H9 (cell line): Measurements from ENCODE around the gene RDM1. TPM values are rescaled to one million over a fixed set of nuclear protein-coding genes. Genes with fewer than 3 reads are reported as not detected.

Experiments
- DNase-seq: peaks from one replicate; pipeline ENCODE4 v3.0.0-alpha.2; 2017
- H2AFZ ChIP-seq: one replicate; pipeline ENCODE4 v1.6.1; 2013; ENCODE audit warnings: mild to moderate bottlenecking, low read length, control low read depth, moderate library complexity
- H2AK5ac ChIP-seq: 2 replicates; pipeline ENCODE4 v1.6.1; 2013; ENCODE audit warnings: low read length, control low read depth, mixed read lengths; ENCODE audit not compliant: insufficient read length
- H2BK120ac ChIP-seq: one replicate; pipeline ENCODE4 v1.6.1; 2013; ENCODE audit warnings: low read depth, mild to moderate bottlenecking, low read length, control low read depth, inconsistent platforms; ENCODE audit not compliant: poor library complexity, severe bottlenecking
- H2BK12ac ChIP-seq: 2 replicates; pipeline ENCODE4 v1.6.1; 2013; ENCODE audit warnings: low read length, control low read depth, mixed read lengths, low read depth; ENCODE audit not compliant: insufficient read length
- H2BK15ac ChIP-seq: 2 replicates; pipeline ENCODE4 v1.6.1; 2013; ENCODE audit warnings: low read depth, low read length, control low read depth
- H2BK20ac ChIP-seq: one replicate; pipeline ENCODE4 v1.6.1; 2013; ENCODE audit warnings: low read depth, mild to moderate bottlenecking, low read length, control low read depth, inconsistent platforms; ENCODE audit not compliant: poor library complexity, severe bottlenecking
- H2BK5ac ChIP-seq: 2 replicates; pipeline ENCODE4 v1.6.1; 2013; ENCODE audit warnings: low read length, control low read depth, mixed read lengths; ENCODE audit not compliant: insufficient read length
- H3K14ac ChIP-seq: 2 replicates; pipeline ENCODE4 v1.6.1; 2013; ENCODE audit warnings: low read length, control low read depth; ENCODE audit not compliant: insufficient read depth
- H3K18ac ChIP-seq: 2 replicates; pipeline ENCODE4 v1.6.1; 2013; ENCODE audit warnings: low read depth, mild to moderate bottlenecking, mixed read lengths, low read length, control low read depth; ENCODE audit not compliant: insufficient read length
- H3K23ac ChIP-seq: 2 replicates; pipeline ENCODE4 v1.6.1; 2013; ENCODE audit warnings: low read length, control low read depth, mixed read lengths, low read depth; ENCODE audit not compliant: insufficient read length
- H3K23me2 ChIP-seq: 2 replicates; pipeline ENCODE4 v1.6.1; 2013; ENCODE audit warnings: low read depth, mild to moderate bottlenecking, mixed read lengths, low read length, control low read depth; ENCODE audit not compliant: insufficient read length, poor library complexity, severe bottlenecking
- H3K27ac ChIP-seq: 2 replicates; pipeline ENCODE4 v1.5.1; 2013; ENCODE audit warnings: low read length, control low read depth, mixed read lengths, low read depth; ENCODE audit not compliant: insufficient read length
- H3K27me3 ChIP-seq: 2 replicates; pipeline ENCODE4 v1.6.1; 2013; ENCODE audit warnings: low read length, control low read depth, inconsistent platforms; ENCODE audit not compliant: insufficient read depth
- H3K4ac ChIP-seq: 2 replicates; pipeline ENCODE4 v1.6.1; 2013; ENCODE audit warnings: low read depth, mild to moderate bottlenecking, control low read depth, inconsistent platforms, low read length, moderate library complexity
- H3K4me1 ChIP-seq: 2 replicates; pipeline ENCODE4 v1.6.1; 2013; ENCODE audit warnings: low read length, control low read depth, inconsistent platforms; ENCODE audit not compliant: insufficient read depth
- H3K4me2 ChIP-seq: 2 replicates; pipeline ENCODE4 v1.6.1; 2013; ENCODE audit warnings: low read length, control low read depth, mixed read lengths; ENCODE audit not compliant: insufficient read length, insufficient read depth
- H3K56ac ChIP-seq: 2 replicates; pipeline ENCODE4 v1.6.1; 2013; ENCODE audit warnings: low read depth, mild to moderate bottlenecking, mixed read lengths, low read length, control low read depth; ENCODE audit not compliant: insufficient read length
- H3K79me1 ChIP-seq: 2 replicates; pipeline ENCODE4 v1.6.1; 2013; ENCODE audit warnings: low read depth, mild to moderate bottlenecking, moderate library complexity, low read length, control low read depth, inconsistent platforms; ENCODE audit not compliant: insufficient read depth, poor library complexity, severe bottlenecking
- H3K79me2 ChIP-seq: 2 replicates; pipeline ENCODE4 v1.6.1; 2013; ENCODE audit warnings: low read length, control low read depth, inconsistent platforms; ENCODE audit not compliant: insufficient read depth
- H3K9ac ChIP-seq: 2 replicates; pipeline ENCODE4 v1.6.1; 2013; ENCODE audit warnings: low read length, control low read depth, mixed read lengths; ENCODE audit not compliant: insufficient read length; ENCODE audit errors: extremely low read depth
- H3K9me3 ChIP-seq: one replicate; pipeline ENCODE4 v1.6.1; 2013; ENCODE audit warnings: low read depth, low read length, inconsistent platforms; ENCODE audit not compliant: control insufficient read depth
- H3T11ph ChIP-seq: one replicate; pipeline ENCODE4 v1.6.1; 2013; ENCODE audit warnings: mild to moderate bottlenecking, low read length, control low read depth, inconsistent platforms
- H4K20me1 ChIP-seq: one replicate; pipeline ENCODE4 v1.6.1; 2013; ENCODE audit not compliant: control insufficient read depth, insufficient read length, insufficient read depth
- H4K5ac ChIP-seq: 2 replicates; pipeline ENCODE4 v1.6.1; 2013; ENCODE audit warnings: low read depth, mild to moderate bottlenecking, mixed read lengths, low read length, control low read depth; ENCODE audit not compliant: insufficient read length
- H4K8ac ChIP-seq: replicated peaks from 2 replicates; pipeline ENCODE4 v1.6.1; 2013; ENCODE audit warnings: low read length, control low read depth, mixed read lengths, low read depth; ENCODE audit not compliant: insufficient read length
- H4K91ac ChIP-seq: 2 replicates; pipeline ENCODE4 v1.6.1; 2013; ENCODE audit warnings: low read depth, mild to moderate bottlenecking, moderate library complexity, mixed read lengths, low read length, control low read depth; ENCODE audit not compliant: insufficient read length
- H3K27ac Mint-ChIP-seq, 3 experiments: 2 replicates in 2 of 3; 3 replicates in 1 of 3; pipeline ENCODE4 v1.8.0; 2020 to 2021; ENCODE audit warnings: mixed read lengths in 3 of 3, mild to moderate bottlenecking in 1 of 3, moderate library complexity in 1 of 3
- H3K27me3 Mint-ChIP-seq: 2 replicates; pipeline ENCODE4 v1.8.0; 2021; ENCODE audit warnings: low read depth, mild to moderate bottlenecking, moderate library complexity, mixed read lengths
- H3K36me3 Mint-ChIP-seq, 3 experiments: 2 replicates in 2 of 3; 3 replicates in 1 of 3; pipeline ENCODE4 v1.8.0; 2020 to 2021; ENCODE audit warnings: low read depth in 3 of 3, mixed read lengths in 3 of 3; ENCODE audit not compliant: insufficient read depth in 1 of 3
- H3K4me1 Mint-ChIP-seq, 2 experiments: 2 replicates each; pipeline ENCODE4 v1.8.0; 2020; ENCODE audit warnings: mixed read lengths in 2 of 2
- H3K4me3 Mint-ChIP-seq, 2 experiments: 2 replicates in 1 of 2; 3 replicates in 1 of 2; pipeline ENCODE4 v1.8.0; 2020 to 2021; ENCODE audit warnings: mild to moderate bottlenecking in 2 of 2, mixed read lengths in 2 of 2, moderate library complexity in 1 of 2
- H3K9me3 Mint-ChIP-seq, 2 experiments: 2 replicates in 1 of 2; 3 replicates in 1 of 2; pipeline ENCODE4 v1.8.0; 2020; ENCODE audit warnings: mild to moderate bottlenecking in 2 of 2, mixed read lengths in 2 of 2, moderate library complexity in 1 of 2
- WGBS: extraction: QIAGEN DNeasy Blood & Tissue Kit; methylation state at CpG from one replicate; pipeline ENCODE4 v1.1.7; 2013; ENCODE audit warnings: missing lambda C conversion rate, low lambda C conversion rate, mixed read lengths; ENCODE audit not compliant: insufficient read length; ENCODE audit errors: extremely low coverage; 5-methylcytosine and 5-hydroxymethylcytosine counted together
- total RNA-seq: library from RNA; stranded (reverse); gene quantifications from 2 replicates; pipeline ENCODE4 v1.2.1, GENCODE V29; 2021
- TF ChIP-seq, protein P1 (sequence below): fragments of 200-600 bp; sonication (generic); conservative IDR thresholded peaks from 3 replicates; pipeline ENCODE4 v1.8.0; 2021; ENCODE audit warnings: antibody characterized with exemption, mild to moderate bottlenecking

Gene RDM1
- total RNA-seq, 1 experiment from 2014 or later = 9.0 TPM

DNA sequence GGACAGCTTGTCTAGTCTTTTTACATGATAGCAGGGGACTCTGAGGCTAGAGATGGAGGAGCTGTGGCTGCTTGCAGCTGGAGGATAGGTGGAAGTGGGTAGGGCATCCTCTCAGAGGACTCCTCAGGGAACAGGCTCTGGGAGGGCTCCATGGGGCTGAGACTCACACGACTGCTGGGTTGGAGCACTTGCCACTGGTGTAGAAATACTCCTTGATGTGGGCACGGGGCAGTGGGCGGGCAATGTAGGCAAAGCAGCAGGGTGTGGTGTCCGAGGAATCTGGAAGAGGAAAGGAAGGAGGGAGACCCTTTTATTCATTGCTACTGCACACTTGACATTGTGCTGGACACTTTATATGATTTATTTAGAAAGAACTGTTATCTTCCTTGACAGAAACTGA is 52.2 kb downstream of the RDM1 start:
- Mint-ChIP-seq H3K9me3 (no peaks in the 10 kb centered on the region; a peak in 1 of 5 replicates), H3K4me1 (peaks cover 4 to 5% of the 10 kb centered on the region in 2 experiments), H3K4me3 (no peak overlapping the region), H3K36me3 (no peaks in the 10 kb centered on the region), H3K27me3 (peaks cover 1% of the 10 kb centered on the region; the same call in 1 of the 2 replicates), H3K27ac (no peak overlapping the region)
- H3K4ac ChIP-seq = no peak overlapping the region
- H2AFZ ChIP-seq = no peak overlapping the region
- H3K27me3 ChIP-seq = no peaks in the 10 kb centered on the region
- H2BK120ac ChIP-seq = no peak overlapping the region
- H3T11ph ChIP-seq = no peak overlapping the region
- H4K20me1 ChIP-seq = no peaks in the 10 kb centered on the region
- H3K4me1 ChIP-seq = peaks cover 3% of the 10 kb centered on the region; the same call in 1 of the 2 replicates
- H3K9ac ChIP-seq = no peak overlapping the region
- H2AK5ac ChIP-seq = no peak overlapping the region
- no peak overlapping the region for H3K56ac ChIP-seq
- no peak for DNase-seq
- no peak overlapping the region for H2BK15ac ChIP-seq
- H3K79me2 ChIP-seq = no peaks in the 10 kb centered on the region
- H2BK5ac ChIP-seq = no peak overlapping the region
- no peak overlapping the region for H2BK20ac ChIP-seq
- no peaks in the 10 kb centered on the region for H3K9me3 ChIP-seq
- H4K8ac ChIP-seq = no peak overlapping the region
- no peak overlapping the region for H4K91ac ChIP-seq
- H3K23me2 ChIP-seq = no peaks in the 10 kb centered on the region
- H2BK12ac ChIP-seq = no peak overlapping the region
- H3K27ac ChIP-seq = no peak overlapping the region
- no peak overlapping the region for H3K4me2 ChIP-seq
- no peak overlapping the region for H3K23ac ChIP-seq
- H4K5ac ChIP-seq = no peak overlapping the region
- no peak overlapping the region for H3K18ac ChIP-seq
- H3K14ac ChIP-seq = no peak overlapping the region
- no CpG with 5 or more reads among the region's 4 CpGs for WGBS
- H3K79me1 ChIP-seq = no peaks in the 10 kb centered on the region
- TF ChIP-seq, protein P1, sequence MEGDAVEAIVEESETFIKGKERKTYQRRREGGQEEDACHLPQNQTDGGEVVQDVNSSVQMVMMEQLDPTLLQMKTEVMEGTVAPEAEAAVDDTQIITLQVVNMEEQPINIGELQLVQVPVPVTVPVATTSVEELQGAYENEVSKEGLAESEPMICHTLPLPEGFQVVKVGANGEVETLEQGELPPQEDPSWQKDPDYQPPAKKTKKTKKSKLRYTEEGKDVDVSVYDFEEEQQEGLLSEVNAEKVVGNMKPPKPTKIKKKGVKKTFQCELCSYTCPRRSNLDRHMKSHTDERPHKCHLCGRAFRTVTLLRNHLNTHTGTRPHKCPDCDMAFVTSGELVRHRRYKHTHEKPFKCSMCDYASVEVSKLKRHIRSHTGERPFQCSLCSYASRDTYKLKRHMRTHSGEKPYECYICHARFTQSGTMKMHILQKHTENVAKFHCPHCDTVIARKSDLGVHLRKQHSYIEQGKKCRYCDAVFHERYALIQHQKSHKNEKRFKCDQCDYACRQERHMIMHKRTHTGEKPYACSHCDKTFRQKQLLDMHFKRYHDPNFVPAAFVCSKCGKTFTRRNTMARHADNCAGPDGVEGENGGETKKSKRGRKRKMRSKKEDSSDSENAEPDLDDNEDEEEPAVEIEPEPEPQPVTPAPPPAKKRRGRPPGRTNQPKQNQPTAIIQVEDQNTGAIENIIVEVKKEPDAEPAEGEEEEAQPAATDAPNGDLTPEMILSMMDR = no peak
